GM18511 (cell line): ENCODE data around the gene KIAA1328.
"Not testable (repeated sequence)": the region's sequence is repeated elsewhere in the genome, so short reads cannot be mapped to it uniquely, and the experiment has no call there.

Experiments
- ATAC-seq: cut with Tn5 transposase; IDR thresholded peaks from one replicate; pipeline ENCODE4 v1.9.1; 2021; ENCODE audit warnings: mild to moderate bottlenecking, moderate library complexity; ENCODE audit not compliant: unreplicated experiment

Gene KIAA1328

GRCh38 chr18:36825526-36825925 is 3.4 kb upstream of the KIAA1328 start:
- no peak for ATAC-seq

DNA sequence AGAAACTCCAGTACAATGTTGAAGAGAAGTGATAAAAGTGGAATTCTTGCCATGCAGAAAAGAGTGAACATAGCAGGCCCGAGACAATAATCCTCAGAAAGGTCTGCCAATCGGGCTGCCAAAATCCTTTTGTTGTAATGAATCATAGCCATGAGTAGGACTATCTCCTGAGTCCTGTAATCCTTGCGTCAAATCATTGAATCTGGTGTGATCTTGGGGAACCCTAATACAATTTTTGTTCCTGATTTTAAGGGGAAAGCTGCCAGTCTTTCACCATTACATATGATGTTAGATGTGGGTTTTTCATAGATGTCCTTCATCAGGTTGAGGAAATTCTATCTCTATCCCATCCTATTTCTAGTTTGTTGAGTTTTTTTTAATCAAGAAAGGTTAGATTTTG is 2.4 kb upstream of the KIAA1328 start:
- ATAC-seq, result no peak

DNA sequence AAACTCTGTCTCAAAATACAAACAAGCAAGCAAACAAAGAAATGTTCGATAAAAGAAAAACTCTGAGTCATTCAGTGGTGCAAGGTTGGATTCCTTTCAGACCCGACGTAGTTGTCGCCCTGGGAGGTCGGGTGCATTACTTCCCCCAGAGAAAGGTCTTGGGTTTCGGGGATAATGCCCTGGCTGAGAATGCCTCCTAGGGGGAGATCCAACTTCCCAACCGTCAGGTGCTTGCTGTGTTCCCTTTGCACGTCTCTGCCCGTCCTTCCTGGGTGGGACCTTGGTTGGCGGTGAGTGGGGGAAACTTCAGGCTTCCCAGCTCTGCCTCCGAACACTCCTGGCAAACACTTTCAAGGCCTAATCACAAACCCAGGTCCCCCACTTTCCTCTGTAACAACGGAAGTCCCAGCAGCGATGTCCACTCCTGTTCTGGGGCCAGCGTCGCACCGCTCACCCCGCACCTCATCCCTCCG is 734 bp upstream of the KIAA1328 start:
- peak; percentile 32 for ATAC-seq

DNA sequence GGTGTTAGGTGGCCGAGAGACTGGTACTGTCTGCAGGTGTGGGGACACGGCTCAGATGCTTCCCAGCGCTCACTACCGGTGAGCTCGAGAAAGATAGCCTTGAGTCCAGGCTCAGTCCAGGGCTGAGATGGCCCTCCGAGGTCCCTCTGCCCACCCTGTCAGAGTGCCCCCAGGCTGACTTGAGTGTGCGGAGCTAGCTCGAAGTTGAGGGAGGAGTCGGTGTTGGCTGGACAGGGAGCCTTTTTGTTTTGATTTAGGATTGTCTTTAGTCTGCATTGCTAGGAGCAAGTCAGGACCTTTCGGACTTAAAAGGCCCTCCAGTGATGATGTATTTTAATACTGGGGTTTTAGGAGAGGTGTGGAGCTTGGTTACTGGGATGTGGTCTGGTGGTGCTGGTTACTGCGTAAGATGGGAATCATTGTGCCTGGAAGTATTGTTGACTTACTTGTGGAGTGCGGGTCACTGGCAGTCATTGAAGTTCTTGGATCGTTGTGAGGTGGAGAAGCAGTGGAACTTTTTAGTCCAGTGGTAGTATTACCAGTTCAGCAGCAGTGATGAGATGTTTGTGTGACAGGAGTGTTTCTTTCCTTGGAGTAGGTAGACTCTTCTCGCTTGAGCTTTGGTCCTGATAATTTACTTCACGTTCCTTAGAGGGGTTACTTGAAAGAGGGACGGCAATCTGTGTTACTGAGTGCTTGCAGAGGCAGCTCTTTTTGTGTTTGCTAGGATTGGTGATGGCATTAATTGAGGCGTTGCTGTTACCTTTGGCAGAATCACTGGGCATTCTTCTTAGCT is 633 bp downstream of the KIAA1328 start:
- no peak for ATAC-seq

DNA sequence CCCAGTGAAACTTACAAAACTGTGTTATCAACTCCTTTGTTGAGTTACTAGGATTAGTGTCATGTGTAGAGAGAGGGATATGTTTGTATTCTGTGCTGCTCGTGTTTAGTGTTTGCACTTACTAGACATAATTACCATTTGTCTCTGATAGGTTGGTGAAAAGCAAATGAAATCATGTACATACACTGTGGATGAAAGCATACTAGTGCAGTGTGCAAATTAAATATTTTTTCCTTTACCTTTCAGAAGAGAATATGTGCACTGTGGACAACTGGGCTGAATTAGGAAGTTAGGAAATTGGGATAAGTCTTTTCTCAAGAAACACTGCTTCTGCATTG is 1.2 kb downstream of the KIAA1328 start:
- ATAC-seq, result no peak

DNA sequence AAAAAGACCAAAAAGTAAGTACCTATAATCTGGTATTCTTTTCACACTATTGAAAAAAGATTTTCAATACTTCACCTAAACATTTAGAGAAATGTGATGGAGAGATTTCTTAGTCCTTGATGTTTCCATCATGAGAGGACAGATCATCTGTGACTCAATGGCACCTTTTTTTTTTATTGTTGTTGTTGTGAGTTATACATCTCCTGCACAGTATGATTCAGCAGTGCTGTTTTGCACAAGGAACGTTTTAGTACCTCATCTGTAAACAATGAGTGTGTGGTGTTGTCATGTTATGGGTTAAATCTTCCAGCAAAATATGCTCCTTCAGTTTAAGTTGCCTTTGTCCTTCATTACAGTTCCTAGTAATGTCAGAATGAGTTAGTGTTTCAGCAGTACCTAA is 2.2 kb downstream of the KIAA1328 start:
- no peak for ATAC-seq

DNA sequence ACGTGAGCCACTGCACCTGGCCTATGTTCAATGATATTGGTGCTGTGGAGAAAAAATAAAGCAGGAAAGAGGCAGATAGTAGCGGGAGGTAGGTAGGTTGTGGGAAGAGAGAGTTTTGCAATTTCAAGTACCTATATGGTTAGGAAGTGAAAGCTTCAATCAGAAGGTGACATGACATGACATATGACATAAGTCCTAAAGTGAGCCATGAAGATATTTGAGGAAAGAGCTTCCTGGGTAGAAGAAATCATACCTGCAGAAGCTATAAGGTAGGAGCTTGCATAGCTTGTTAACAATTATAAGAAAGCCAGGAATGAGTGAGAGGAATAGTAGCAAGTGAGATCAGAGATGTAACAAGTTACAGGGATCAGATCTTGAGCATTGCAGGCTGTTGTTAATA is 4.2 kb downstream of the KIAA1328 start:
- ATAC-seq, result no peak

- ATAC-seq, result no peak
Measured at GRCh38 chr18:36835927-36836326, 7.0 kb downstream of the KIAA1328 start.

- ATAC-seq, result no peak
Measured at GRCh38 chr18:36839835-36840234, 10.9 kb downstream of the KIAA1328 start.

DNA sequence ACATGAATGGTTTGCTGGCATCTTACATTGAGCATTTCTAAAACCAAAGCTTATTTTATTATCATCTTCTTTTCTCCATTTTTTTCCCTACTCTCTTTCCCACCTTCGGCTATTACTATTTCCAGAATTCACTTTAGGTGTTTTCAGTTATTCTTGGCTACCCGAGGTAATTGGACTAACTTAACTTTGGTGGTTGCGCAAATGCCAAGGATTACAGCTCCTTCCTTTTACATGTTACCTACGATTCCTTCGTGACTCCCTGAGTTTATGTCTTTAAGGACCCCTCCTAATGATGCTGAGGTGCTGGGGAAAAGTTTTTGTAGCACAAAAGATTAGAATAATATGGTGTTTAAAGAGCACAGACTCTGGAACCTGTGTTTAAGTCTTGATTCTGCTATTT is 14.3 kb downstream of the KIAA1328 start:
- no peak for ATAC-seq

DNA sequence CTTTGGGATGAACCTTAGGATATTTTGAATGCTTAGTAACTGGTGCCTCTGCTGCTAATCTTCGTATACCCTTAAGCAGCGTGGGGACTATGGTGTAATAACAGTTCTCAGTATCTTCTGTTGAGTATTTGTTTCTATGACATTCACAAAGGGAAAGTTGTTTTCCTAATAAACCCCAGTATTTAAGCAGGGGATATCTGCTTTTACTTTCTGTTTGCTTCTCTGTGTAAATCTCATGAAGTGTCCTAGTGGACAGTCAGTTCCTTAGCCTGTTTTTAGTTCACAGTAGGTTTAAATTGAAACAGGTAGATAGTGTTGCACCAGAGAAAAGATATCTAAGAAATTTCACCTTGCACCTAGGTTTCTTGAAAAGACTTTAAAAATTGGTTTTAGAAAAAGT is 14.9 kb downstream of the KIAA1328 start:
- peak; percentile 44 for ATAC-seq

- ATAC-seq, result no peak
Measured at GRCh38 chr18:36848609-36849008, 19.7 kb downstream of the KIAA1328 start.

GRCh38 chr18:36849288-36850006 is 20.5 kb downstream of the KIAA1328 start:
- ATAC-seq, result no peak

- ATAC-seq, result no peak
Measured at GRCh38 chr18:36850527-36851201, 21.7 kb downstream of the KIAA1328 start.

DNA sequence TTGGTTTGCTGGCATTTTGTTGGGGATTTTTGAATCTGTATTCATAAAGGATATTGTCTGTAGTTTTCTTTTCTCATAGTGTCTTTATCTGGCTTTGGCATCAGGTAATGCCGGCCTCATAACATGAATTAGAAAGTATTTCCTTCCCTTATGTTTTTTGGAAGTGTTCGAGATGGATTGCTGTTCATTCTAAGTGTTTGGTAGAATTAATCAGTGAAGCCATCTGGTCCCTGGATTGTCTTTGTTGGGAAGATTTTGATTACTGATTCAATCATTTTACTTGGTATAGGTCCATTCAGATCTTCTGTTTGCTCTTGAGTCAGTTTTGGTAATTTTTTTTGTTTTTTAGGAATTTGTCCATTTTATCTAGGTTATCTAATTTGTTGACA is 22.3 kb downstream of the KIAA1328 start:
- ATAC-seq, result no peak

DNA sequence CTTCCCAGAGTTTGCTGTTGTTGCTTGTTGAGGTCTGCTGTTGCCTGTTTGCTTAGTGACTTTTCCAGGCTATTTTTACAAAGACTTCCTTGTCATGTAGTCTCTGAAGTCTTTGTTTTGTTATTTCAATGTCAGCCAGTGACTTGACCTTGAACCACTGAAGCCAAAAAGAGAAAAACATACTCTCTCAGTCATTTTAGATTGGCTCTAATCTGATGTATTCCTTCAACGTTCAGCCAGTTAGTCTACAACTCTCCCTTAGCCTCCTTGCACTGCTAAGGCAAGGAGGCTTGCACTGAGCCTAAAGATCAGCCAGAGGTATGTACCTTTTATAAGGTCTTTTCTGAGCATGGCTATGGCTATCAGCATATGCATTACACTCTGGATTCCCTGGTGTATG is 27.9 kb downstream of the KIAA1328 start:
- ATAC-seq, result no peak

DNA sequence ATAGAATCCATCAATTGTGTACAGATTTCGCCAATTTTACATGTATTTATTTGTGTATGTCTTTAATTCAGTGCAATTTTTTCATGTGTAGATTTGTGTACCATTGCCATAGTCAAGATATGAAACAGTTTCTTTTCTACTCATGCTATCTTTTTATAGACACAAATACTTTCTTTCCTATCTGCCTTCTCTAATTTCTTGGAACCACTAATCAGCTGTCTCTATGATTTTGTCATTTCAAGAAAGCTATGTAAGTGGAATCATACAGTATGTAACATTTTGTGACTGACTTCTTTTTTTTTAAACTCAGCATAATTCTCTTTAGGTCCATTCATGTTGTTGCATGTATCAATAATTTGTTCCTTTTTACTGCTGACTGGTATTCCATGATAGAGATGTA is 33.3 kb downstream of the KIAA1328 start:
- no peak for ATAC-seq

GRCh38 chr18:36867056-36867455 is 38.1 kb downstream of the KIAA1328 start:
- ATAC-seq, result no peak

DNA sequence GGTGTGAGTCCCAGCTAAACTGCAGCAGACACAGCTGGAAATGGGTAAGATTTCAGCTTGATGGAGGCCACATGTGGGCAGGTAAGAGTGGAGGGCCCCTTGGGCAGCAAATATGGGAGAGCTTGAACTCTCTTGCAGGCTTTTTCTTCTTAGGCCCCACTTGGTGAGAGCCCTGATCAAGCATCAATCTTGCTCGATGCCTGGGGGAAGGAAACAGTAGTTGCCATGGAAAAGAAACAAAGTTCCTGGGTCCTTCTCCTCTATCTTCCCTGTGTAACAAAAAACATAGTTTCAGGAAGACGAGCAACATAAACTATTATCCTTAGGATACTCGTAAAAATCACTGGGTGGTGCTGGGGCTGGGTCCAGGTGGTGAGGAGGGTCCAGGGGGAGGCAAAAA is 42.9 kb downstream of the KIAA1328 start:
- no peak for ATAC-seq

DNA sequence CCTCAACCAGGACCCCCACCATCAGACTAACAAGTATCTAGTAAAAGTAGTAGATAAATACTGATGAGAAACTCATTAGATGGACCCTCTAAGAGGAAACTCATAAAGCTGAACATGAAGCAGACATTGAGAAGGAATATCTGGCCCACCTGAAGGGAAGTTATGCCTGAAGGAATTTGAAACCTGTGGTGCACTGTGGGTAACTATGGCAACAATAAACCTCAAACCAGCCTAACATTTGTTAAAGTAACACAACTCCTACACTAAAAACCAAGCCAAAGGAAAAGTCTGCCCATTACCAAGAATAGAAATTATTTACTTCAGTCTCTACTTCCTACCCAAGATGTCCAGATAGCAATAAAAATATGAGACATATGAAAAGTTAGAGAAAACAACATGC is 43.4 kb downstream of the KIAA1328 start:
- no peak for ATAC-seq

DNA sequence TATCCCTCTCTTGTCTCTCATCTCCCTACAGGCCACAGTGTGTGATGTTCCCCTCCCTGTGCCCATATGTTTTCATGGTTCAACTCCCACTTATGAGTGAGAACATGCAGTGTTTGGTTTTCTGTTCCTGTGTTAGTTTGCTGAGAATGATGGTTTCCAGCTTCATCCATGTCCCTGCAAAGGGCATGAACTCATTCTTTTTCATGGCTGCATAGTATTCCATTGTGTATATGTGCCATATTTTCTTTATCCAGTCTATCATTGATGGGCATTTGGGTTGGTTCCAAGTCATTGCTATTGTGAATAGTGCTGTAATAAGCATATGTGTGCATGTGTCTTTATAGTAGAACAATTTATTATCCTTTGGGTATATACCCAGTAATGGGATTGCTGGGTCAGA is 44.9 kb downstream of the KIAA1328 start:
- ATAC-seq, result not testable (repeated sequence)

- not testable (repeated sequence) for ATAC-seq
Measured at GRCh38 chr18:36879796-36880195, 50.9 kb downstream of the KIAA1328 start.
